ENCODE results near the gene MRPL43.

The MRPL43 gene

GRCh38 chr10:100962351-100963080 is 24.8 kb downstream of the MRPL43 start:
- DNase-seq: no peak

DNA sequence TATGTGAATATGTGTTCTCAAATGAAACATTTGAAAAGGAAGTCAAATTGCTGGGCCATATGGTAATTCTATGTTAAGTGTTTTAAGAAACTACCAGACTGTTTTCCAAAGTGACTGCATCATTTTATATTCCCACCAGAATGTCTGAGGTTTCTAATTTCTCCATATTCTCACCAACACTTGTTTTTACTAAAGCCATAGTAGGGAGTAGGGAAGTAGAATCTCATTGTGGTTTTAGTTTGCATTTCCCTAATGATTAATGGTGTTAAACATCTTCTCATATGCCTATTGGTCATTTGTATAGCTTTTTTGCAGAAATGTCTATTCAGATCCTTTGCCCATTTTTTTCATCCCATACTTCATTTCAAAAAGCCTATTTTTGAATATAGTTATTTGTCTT is 27.0 kb downstream of the MRPL43 start:
- no peak for DNase-seq

DNA sequence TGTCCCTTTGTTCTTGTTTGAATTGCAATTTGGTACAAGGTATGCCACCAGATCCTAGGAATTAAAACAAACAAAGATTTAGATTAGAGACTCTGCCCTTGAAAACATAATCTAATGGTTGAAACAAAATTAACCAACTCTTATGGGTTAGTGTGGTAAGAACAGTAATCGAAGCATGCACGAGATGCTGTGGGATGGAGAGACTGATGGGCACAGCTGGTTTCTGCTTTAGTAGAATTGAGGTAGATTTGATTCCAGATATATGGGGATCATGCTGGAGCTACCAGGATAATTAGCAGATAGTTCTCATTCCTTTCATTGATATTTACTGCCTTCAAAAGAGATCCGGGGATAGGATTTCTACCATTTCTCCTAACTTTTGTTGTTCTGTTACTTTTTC is 38.4 kb downstream of the MRPL43 start:
- no peak for DNase-seq

DNA sequence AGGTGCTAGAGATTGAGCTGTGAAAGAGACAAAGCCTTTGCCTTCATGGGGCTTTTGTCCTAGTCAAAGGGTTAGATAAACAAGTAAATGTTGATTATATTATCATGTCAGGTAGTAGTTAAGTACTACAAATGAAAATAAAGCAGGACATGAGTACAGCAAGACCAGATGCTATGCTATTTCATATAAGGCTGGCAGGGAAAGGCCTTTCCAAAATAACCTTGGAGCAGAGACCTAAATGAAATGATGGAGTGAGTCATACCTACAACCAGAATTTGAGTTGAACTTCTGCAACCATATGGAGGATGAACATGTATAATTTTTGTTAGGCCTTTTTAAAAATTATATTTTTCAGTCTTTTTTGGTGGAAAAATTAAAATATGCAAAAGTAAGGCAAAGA is 41.5 kb downstream of the MRPL43 start:
- DNase-seq: no peak

GRCh38 chr10:100943508-100943907 is 43.8 kb downstream of the MRPL43 start:
- DNase-seq: no peak

GRCh38 chr10:100942229-100942628 is 45.1 kb downstream of the MRPL43 start:
- DNase-seq: no peak

- DNase-seq: no peak
Observed at GRCh38 chr10:100939763-100940344, 47.4 kb downstream of the MRPL43 start.

Measured in NCI-H510A treated with DMSO at 0.1 percent for 48 hours (cell line).